GM23248 (cell line): ENCODE measurements around the gene GLT1D1. TPM values are rescaled to one million over a fixed set of nuclear protein-coding genes. Genes with fewer than 3 reads are reported as not detected.

Experiments
- DNase-seq: peaks from one replicate; pipeline ENCODE4 v3.0.0-alpha.2; 2015
- H2AFZ ChIP-seq: fragments of 200-600 bp; sonication (generic); 2 replicates; pipeline ENCODE4 v1.6.1; 2016; ENCODE audit warnings: antibody characterized with exemption
- H3F3A ChIP-seq: fragments of 200-600 bp; sonication (generic); 2 replicates; pipeline ENCODE4 v1.6.1; 2016; ENCODE audit warnings: mild to moderate bottlenecking, antibody characterized with exemption, mixed run types; ENCODE audit not compliant: insufficient read depth
- H3K27ac ChIP-seq: fragments of 200-600 bp; sonication (generic); 2 replicates; pipeline ENCODE4 v1.5.1; 2016; ENCODE audit warnings: mild to moderate bottlenecking
- H3K27me3 ChIP-seq: fragments of 200-600 bp; sonication (generic); replicated peaks from 2 replicates; pipeline ENCODE4 v1.6.1; 2016; ENCODE audit warnings: mild to moderate bottlenecking; ENCODE audit not compliant: insufficient read depth
- H3K36me3 ChIP-seq: fragments of 200-600 bp; sonication (generic); 2 replicates; pipeline ENCODE4 v1.6.1; 2016; ENCODE audit warnings: low read depth, mild to moderate bottlenecking
- H3K4me1 ChIP-seq: fragments of 200-600 bp; sonication (generic); 2 replicates; pipeline ENCODE4 v1.6.1; 2016; ENCODE audit warnings: mild to moderate bottlenecking; ENCODE audit not compliant: insufficient read depth
- H3K4me2 ChIP-seq: fragments of 200-600 bp; sonication (generic); one replicate; pipeline ENCODE4 v1.6.1; 2016; ENCODE audit warnings: mild to moderate bottlenecking; ENCODE audit not compliant: unreplicated experiment
- H3K4me3 ChIP-seq: fragments of 200-600 bp; sonication (generic); 2 replicates; pipeline ENCODE4 v1.5.1; 2016; ENCODE audit warnings: mild to moderate bottlenecking
- H3K79me2 ChIP-seq: fragments of 200-600 bp; sonication (generic); 2 replicates; pipeline ENCODE4 v1.6.1; 2016; ENCODE audit warnings: mild to moderate bottlenecking; ENCODE audit not compliant: insufficient read depth
- H3K9ac ChIP-seq: fragments of 200-600 bp; sonication (generic); 2 replicates; pipeline ENCODE4 v1.6.1; 2016; ENCODE audit warnings: mild to moderate bottlenecking
- H3K9me2 ChIP-seq: fragments of 200-600 bp; sonication (generic); 2 replicates; pipeline ENCODE4 v1.6.1; 2016; ENCODE audit warnings: mixed run types, mild to moderate bottlenecking, moderate library complexity; ENCODE audit not compliant: insufficient read depth
- H3K9me3 ChIP-seq: fragments of 200-600 bp; sonication (generic); one replicate; pipeline ENCODE4 v1.6.1; 2017; ENCODE audit warnings: low read depth
- H4K20me1 ChIP-seq: fragments of 200-600 bp; sonication (generic); 2 replicates; pipeline ENCODE4 v1.6.0; 2016; ENCODE audit not compliant: insufficient read depth
- EZH2 ChIP-seq: fragments of 200-600 bp; sonication (generic); IDR thresholded peaks from 2 replicates; pipeline ENCODE4 v1.6.1; 2018; ENCODE audit warnings: antibody characterized with exemption, mild to moderate bottlenecking; ENCODE audit not compliant: insufficient read depth, poor library complexity, severe bottlenecking
- EZH2phosphoT487 ChIP-seq: fragments of 200-600 bp; sonication (generic); IDR thresholded peaks from 2 replicates; pipeline ENCODE4 v1.6.1; 2018; ENCODE audit warnings: antibody characterized with exemption, moderate library complexity, mild to moderate bottlenecking, low read depth; ENCODE audit not compliant: insufficient read depth
- WGBS, 2 experiments: methylation state at CpG; one replicate each; pipeline ENCODE4 v1.1.6; 2015 to 2017; ENCODE audit warnings: low lambda C conversion rate in 2 of 2, low coverage in 1 of 2; ENCODE audit errors: missing lambda C conversion rate in 2 of 2; 5-methylcytosine and 5-hydroxymethylcytosine counted together
- in situ Hi-C: fragments of 300-500 bp; cut with MboI; formaldehyde crosslinking; loops from 2 replicates; pipeline ENCODE4 v1.15.0; 2020
- polyA plus RNA-seq: library from polyadenylated mRNA; unstranded; fragments of >200 nt; fragmentation: Nextera tagmentation; extraction: Ambion mirVana; gene quantifications from 2 replicates; pipeline ENCODE4 v1.2.1, GENCODE V29; 2016
- total RNA-seq: library from RNA; depleted of rRNA; stranded (reverse); fragments of >200 nt; shearing (Covaris generic); gene quantifications from 2 replicates; pipeline ENCODE4 v1.2.3, GENCODE V29; 2014

Gene GLT1D1
- total and polyA plus RNA-seq, 2 experiments from 2014 or later = not detected

DNA sequence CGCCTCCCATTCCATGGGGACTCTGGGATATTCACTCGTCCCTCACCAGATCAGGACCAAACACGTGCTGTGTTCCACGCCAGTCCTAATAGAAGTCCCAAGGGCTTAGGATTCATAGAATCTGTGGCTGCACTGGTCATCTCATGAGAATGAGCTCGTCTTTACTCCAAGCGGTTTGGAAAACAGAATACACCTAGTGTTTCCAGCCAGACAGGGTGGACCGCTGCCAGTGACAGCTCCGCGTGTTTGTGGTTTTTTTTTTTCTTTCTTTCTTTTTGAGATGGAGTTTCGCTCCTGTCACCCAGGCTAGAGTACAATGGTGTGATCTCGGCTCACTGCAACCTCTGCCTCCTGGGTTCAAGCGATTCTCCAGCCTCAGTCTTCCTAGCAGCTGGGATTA lies 75.1 kb downstream of the GLT1D1 start:
- Histone ChIP-seq H3K9me3 (no peaks in the 10 kb centered on the region), H3K27me3 (no peaks in the 10 kb centered on the region), H3K4me1 (no peaks in the 10 kb centered on the region), H3K4me2 (no peak overlapping the region), H3K9me2 (no peaks in the 10 kb centered on the region), H3K27ac (no peak overlapping the region), H3K4me3 (no peak overlapping the region), H2AFZ (no peak overlapping the region), H3F3A (no peaks in the 10 kb centered on the region), H3K9ac (no peak overlapping the region), H3K36me3 (no peaks in the 10 kb centered on the region), H3K79me2 (no peaks in the 10 kb centered on the region), H4K20me1 (no peaks in the 10 kb centered on the region)
- DNase-seq = no peak
- 38 to 41% methylated on average over 11 to 12 of the region's 12 CpGs for WGBS, 2 experiments
- TF ChIP-seq EZH2phosphoT487 (no peak), EZH2 (no peak)
- in situ Hi-C loops = no loop called here

DNA sequence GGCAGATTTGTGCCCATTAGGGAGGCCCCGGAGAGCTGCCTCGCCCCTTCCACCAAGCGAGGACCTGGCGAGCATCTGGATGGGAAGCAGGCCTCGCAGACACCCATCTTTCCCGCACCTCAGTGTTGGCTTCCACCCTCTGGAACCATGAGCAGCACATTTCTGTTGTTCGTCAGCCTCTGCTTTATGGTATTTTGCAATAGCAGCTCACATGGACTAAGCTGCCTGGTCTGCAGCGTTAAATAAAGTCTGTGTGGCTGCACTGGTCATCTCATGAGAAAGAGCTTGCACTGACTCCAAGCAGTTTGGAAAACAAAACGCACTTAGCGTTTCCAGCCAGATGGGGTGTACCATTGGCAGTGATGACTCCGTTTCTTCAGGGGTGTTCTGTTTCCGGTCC lies 75.8 kb downstream of the GLT1D1 start:
- Histone ChIP-seq H3K9me2 (no peaks in the 10 kb centered on the region), H4K20me1 (no peaks in the 10 kb centered on the region), H2AFZ (no peak overlapping the region), H3K27me3 (no peaks in the 10 kb centered on the region), H3K4me3 (no peak overlapping the region), H3K36me3 (no peaks in the 10 kb centered on the region), H3K4me1 (no peaks in the 10 kb centered on the region), H3K79me2 (no peaks in the 10 kb centered on the region), H3K4me2 (no peak overlapping the region), H3K9ac (no peak overlapping the region), H3F3A (no peaks in the 10 kb centered on the region), H3K9me3 (no peaks in the 10 kb centered on the region), H3K27ac (no peak overlapping the region)
- WGBS, 2 experiments = 27% methylated on average over 12 of the region's 12 CpGs
- no peak for TF ChIP-seq EZH2phosphoT487
- TF ChIP-seq EZH2 = no peak
- no peak for DNase-seq
- in situ Hi-C loops = no loop called here

DNA sequence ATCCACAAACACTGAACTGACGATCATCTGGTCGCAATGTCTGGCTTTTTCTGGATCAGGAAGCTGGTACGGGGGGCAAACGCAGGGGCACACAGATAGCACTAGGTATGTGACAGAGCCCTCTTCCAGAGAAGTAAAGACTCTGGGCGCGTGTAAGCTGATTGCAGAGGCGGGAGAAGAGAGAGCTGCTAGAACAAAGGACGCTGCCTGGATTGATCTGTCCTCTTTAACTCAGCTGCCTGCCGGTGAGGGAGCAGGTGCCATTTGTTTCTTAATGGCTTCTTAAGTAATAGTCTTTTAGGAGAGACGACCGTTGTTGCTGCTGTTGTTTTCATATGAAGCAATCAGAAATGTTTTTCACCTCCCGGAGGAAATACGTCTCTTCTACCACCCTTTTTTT lies 77.3 kb downstream of the GLT1D1 start:
- H3K27ac ChIP-seq = no peak overlapping the region
- H3K27me3 ChIP-seq = no peaks in the 10 kb centered on the region
- no peaks in the 10 kb centered on the region for H4K20me1 ChIP-seq
- no peaks in the 10 kb centered on the region for H3K79me2 ChIP-seq
- WGBS, 2 experiments = 24 to 26% methylated on average over 13 of the region's 13 CpGs
- no peak for DNase-seq
- H3K4me3 ChIP-seq = no peak overlapping the region
- H3K4me2 ChIP-seq = no peak overlapping the region
- H3K4me1 ChIP-seq = no peaks in the 10 kb centered on the region
- no peaks in the 10 kb centered on the region for H3K36me3 ChIP-seq
- no peak overlapping the region for H2AFZ ChIP-seq
- in situ Hi-C loops = no loop called here
- no peaks in the 10 kb centered on the region for H3K9me3 ChIP-seq
- no peak overlapping the region for H3K9ac ChIP-seq
- no peak for TF ChIP-seq EZH2phosphoT487
- TF ChIP-seq EZH2 = no peak
- no peaks in the 10 kb centered on the region for H3F3A ChIP-seq
- no peaks in the 10 kb centered on the region for H3K9me2 ChIP-seq

DNA sequence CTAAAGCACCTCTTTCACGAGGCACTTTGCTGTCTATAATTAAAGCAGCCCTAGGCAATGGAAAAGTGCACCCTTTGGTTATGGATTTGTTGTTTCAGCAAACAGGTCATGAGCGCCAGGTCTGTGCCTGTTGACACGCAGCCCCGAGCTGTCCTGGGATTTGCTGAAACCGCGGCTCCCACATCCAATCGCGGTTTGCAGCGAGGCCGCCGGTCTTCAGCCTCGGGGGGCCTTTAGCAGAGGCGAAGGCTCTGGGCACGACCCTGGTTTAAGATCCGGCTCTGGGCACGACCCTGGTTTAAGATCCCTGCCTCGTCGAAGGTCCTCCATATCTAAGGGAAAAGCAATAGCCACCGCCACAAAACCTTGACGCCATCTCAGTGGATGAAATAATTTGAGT lies 79.2 kb downstream of the GLT1D1 start:
- in situ Hi-C loops = no loop called here
- Histone ChIP-seq H3K27me3 (no peaks in the 10 kb centered on the region), H3K9ac (no peak overlapping the region), H2AFZ (no peak overlapping the region), H3K4me3 (no peak overlapping the region), H3K4me2 (no peak overlapping the region), H3K9me3 (no peaks in the 10 kb centered on the region), H4K20me1 (no peaks in the 10 kb centered on the region), H3F3A (no peaks in the 10 kb centered on the region), H3K4me1 (no peaks in the 10 kb centered on the region), H3K79me2 (no peaks in the 10 kb centered on the region), H3K27ac (no peak overlapping the region), H3K9me2 (no peaks in the 10 kb centered on the region), H3K36me3 (no peaks in the 10 kb centered on the region)
- WGBS, 2 experiments = 53 to 60% methylated on average over 20 of the region's 20 CpGs
- TF ChIP-seq EZH2 (no peak), EZH2phosphoT487 (no peak)
- DNase-seq = no peak

DNA sequence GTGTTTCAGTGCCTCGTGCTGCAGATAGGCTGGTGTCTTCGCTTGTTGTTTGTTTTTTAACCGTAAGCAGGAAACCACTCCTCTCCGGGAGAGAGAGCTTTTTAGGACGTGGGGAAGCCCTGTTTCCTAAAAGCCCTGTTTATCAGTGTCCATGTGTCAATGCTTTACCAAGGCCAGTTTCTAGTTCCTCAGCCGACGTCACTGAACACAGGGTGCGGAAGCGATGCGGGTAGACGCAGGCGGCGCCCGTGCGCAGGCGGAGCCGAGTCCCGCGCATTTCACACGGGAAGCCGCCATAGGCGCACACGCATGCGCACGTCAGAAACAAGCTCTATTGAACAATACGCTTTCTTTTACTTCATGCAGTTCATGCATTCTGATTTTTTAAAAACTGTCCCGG lies 79.8 kb downstream of the GLT1D1 start:
- no peaks in the 10 kb centered on the region for H3F3A ChIP-seq
- WGBS, 2 experiments = 70 to 81% methylated on average over 27 of the region's 27 CpGs
- no peaks in the 10 kb centered on the region for H4K20me1 ChIP-seq
- H3K9me2 ChIP-seq = no peaks in the 10 kb centered on the region
- H2AFZ ChIP-seq = no peak overlapping the region
- no peak overlapping the region for H3K4me2 ChIP-seq
- no peak for TF ChIP-seq EZH2
- TF ChIP-seq EZH2phosphoT487 = no peak
- no peaks in the 10 kb centered on the region for H3K79me2 ChIP-seq
- no peaks in the 10 kb centered on the region for H3K36me3 ChIP-seq
- H3K4me1 ChIP-seq = no peaks in the 10 kb centered on the region
- H3K4me3 ChIP-seq = no peak overlapping the region
- H3K9ac ChIP-seq = no peak overlapping the region
- no peak overlapping the region for H3K27ac ChIP-seq
- H3K9me3 ChIP-seq = no peaks in the 10 kb centered on the region
- in situ Hi-C loops = no loop called here
- H3K27me3 ChIP-seq = no peaks in the 10 kb centered on the region
- no peak for DNase-seq
